Neural progenitor cell (in vitro differentiated cells): ENCODE data around the gene METTL5.
"Not testable (repeated sequence)": the region's sequence is repeated elsewhere in the genome, so short reads cannot be mapped to it uniquely, and the experiment has no call there.

Experiments used
- CTCF ChIP-seq: fragments of 200-600 bp; sonication (generic); IDR thresholded peaks from 2 replicates; pipeline ENCODE4 v1.5.1; 2017; ENCODE audit warnings: antibody characterized with exemption, mild to moderate bottlenecking
- EZH2 ChIP-seq: fragments of 200-600 bp; sonication (generic); IDR thresholded peaks from 2 replicates; pipeline ENCODE4 v1.6.1; 2017; ENCODE audit warnings: antibody characterized with exemption, mild to moderate bottlenecking, moderate library complexity
- EZH2phosphoT487 ChIP-seq: fragments of 200-600 bp; sonication (generic); IDR thresholded peaks from 2 replicates; pipeline ENCODE4 v1.6.1; 2017; ENCODE audit warnings: antibody characterized with exemption

- TF ChIP-seq CTCF, EZH2, EZH2phosphoT487: not testable (repeated sequence)
Observed at GRCh38 chr2:169871369-169871768, 46.7 kb upstream of the METTL5 start.
